SU-DHL-6 (cell line): ENCODE data around the gene TNS1.

Experiments used
- EZH2phosphoT487 ChIP-seq: fragments of 200-600 bp; sonication (generic), shearing (Covaris generic); conservative IDR thresholded peaks from 2 replicates; pipeline ENCODE4 v1.6.1; 2018; ENCODE audit warnings: mild to moderate bottlenecking, antibody characterized with exemption, low read length, moderate library complexity, mixed read lengths
- TF ChIP-seq, protein P1 (sequence below): fragments of 200-600 bp; sonication (generic); IDR thresholded peaks from one replicate; pipeline ENCODE4 v1.5.1; 2017; ENCODE audit warnings: antibody characterized with exemption, mild to moderate bottlenecking, low read length, moderate library complexity; ENCODE audit not compliant: insufficient read depth, poor library complexity, severe bottlenecking

DNA sequence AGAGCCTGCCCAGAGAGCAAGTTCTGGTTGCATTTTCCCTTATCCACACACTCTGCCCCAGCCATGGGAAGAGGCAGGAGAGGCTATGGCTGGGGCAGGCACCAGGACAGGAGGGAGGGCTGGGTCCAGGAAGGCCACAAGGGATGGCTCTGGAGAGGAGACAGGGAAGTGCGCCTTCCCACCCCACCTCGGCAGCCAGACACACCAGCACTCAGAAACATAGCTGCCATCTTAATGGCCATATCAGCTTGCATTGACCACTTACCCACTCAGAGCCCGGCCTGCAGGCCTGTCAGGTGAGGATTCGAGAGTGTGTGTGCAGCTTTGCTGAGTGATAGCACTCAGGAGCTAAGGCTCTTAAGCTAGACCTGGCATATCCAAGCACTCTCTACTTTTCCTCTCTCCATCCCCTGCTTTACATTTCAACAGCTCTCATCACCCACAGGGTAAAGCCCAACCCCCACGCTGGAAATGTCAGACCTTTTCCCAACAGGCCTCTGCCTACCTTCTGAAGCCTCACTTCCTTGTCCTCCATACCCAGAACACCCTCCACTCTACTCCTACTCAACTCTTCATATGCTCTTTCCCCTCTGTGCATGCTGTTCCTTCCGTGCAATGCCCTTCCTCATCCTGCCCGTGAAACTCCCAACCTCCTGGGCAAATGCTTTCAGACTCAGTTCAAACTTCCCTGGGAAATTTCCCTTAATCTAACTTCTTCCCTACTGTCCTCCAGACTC lies 147.9 kb downstream of the TNS1 start:
- TF ChIP-seq, protein P1, sequence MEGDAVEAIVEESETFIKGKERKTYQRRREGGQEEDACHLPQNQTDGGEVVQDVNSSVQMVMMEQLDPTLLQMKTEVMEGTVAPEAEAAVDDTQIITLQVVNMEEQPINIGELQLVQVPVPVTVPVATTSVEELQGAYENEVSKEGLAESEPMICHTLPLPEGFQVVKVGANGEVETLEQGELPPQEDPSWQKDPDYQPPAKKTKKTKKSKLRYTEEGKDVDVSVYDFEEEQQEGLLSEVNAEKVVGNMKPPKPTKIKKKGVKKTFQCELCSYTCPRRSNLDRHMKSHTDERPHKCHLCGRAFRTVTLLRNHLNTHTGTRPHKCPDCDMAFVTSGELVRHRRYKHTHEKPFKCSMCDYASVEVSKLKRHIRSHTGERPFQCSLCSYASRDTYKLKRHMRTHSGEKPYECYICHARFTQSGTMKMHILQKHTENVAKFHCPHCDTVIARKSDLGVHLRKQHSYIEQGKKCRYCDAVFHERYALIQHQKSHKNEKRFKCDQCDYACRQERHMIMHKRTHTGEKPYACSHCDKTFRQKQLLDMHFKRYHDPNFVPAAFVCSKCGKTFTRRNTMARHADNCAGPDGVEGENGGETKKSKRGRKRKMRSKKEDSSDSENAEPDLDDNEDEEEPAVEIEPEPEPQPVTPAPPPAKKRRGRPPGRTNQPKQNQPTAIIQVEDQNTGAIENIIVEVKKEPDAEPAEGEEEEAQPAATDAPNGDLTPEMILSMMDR, result no peak
- no peak for TF ChIP-seq EZH2phosphoT487
